IMR-90 (cell line): Measurements from ENCODE around the gene FAF1. TPM values are rescaled to one million over a fixed set of nuclear protein-coding genes. Genes with fewer than 3 reads are reported as not detected.

Source experiments
- ATAC-seq: fragments of 200-7000 bp; cut with Tn5 transposase; 2 replicates; pipeline ENCODE4 v1.9.1; 2020; ENCODE audit warnings: low read depth, mild to moderate bottlenecking, moderate library complexity
- BruUV-seq: library from RNA; stranded (reverse); fragments of 400-500 nt; replicated peaks from 2 replicates; lab custom pipeline; 2021; lab: Mats Ljungman, UMichigan
- CTCF ChIA-PET: fragments of 300-600 bp; formaldehyde crosslinking; extraction: SDS; loops from one replicate; lab custom pipeline; 2021; ENCODE audit warnings: antibody characterized with exemption; lab: Yijun Ruan, JAX
- POLR2A ChIA-PET: fragments of 300-600 bp; sonication (Branson Sonifier 250); formaldehyde crosslinking; loops from one replicate; lab custom pipeline; 2022; ENCODE audit warnings: antibody characterized with exemption; ENCODE audit not compliant: unreplicated experiment; lab: Charles Lee
- DNase-seq: peaks from one replicate; pipeline ENCODE4 v3.0.0; 2013
- H2AFZ ChIP-seq: replicated peaks from 2 replicates; pipeline ENCODE3; 2013; ENCODE audit warnings: low read length, mild to moderate bottlenecking; ENCODE audit not compliant: poor library complexity
- H2AK5ac ChIP-seq: 2 replicates; pipeline ENCODE4 v1.6.1; 2013; ENCODE audit warnings: low read depth, low read length, inconsistent platforms
- H2AK9ac ChIP-seq: replicated peaks from 2 replicates; pipeline ENCODE3; 2013; ENCODE audit warnings: mild to moderate bottlenecking, low read depth, low read length, moderate library complexity; ENCODE audit not compliant: poor library complexity
- H2BK120ac ChIP-seq: 2 replicates; pipeline ENCODE4 v1.6.1; 2013; ENCODE audit warnings: low read depth, low read length, inconsistent platforms
- H2BK15ac ChIP-seq: 3 replicates; pipeline ENCODE4 v1.6.1; 2013; ENCODE audit warnings: low read depth, low read length, inconsistent platforms
- H2BK20ac ChIP-seq: 2 replicates; pipeline ENCODE4 v1.6.1; 2013; ENCODE audit warnings: low read depth, mild to moderate bottlenecking, inconsistent platforms, low read length, moderate library complexity
- H2BK5ac ChIP-seq: 2 replicates; pipeline ENCODE4 v1.6.1; 2013; ENCODE audit warnings: mild to moderate bottlenecking, low read depth, low read length, inconsistent platforms; ENCODE audit not compliant: poor library complexity, severe bottlenecking
- H3K14ac ChIP-seq: replicated peaks from 2 replicates; pipeline ENCODE4 v1.6.1; 2013; ENCODE audit warnings: low read depth, low read length, inconsistent platforms
- H3K18ac ChIP-seq: 2 replicates; pipeline ENCODE4 v1.6.1; 2013; ENCODE audit warnings: low read depth, low read length, control low read depth
- H3K23ac ChIP-seq: 2 replicates; pipeline ENCODE4 v1.6.1; 2013; ENCODE audit warnings: low read depth, low read length, inconsistent platforms
- H3K27ac ChIP-seq: 2 replicates; pipeline ENCODE4 v1.5.1; 2013; ENCODE audit warnings: mild to moderate bottlenecking, control low read depth, low read length; ENCODE audit not compliant: insufficient read depth
- H3K27me3 ChIP-seq: 2 replicates; pipeline ENCODE4 v1.6.1; 2013; ENCODE audit warnings: low read length; ENCODE audit not compliant: control insufficient read depth, insufficient read depth
- H3K36me3 ChIP-seq: 2 replicates; pipeline ENCODE4 v1.6.1; 2013; ENCODE audit warnings: low read length, mixed read lengths; ENCODE audit not compliant: control insufficient read depth, insufficient read depth
- H3K4ac ChIP-seq: 2 replicates; pipeline ENCODE4 v1.6.1; 2013; ENCODE audit warnings: low read depth, low read length, inconsistent platforms
- H3K4me1 ChIP-seq: 2 replicates; pipeline ENCODE4 v1.6.1; 2013; ENCODE audit warnings: low read length, mixed read lengths; ENCODE audit not compliant: control insufficient read depth, insufficient read depth
- H3K4me2 ChIP-seq: 2 replicates; pipeline ENCODE4 v1.6.1; 2013; ENCODE audit warnings: low read depth, mild to moderate bottlenecking, control low read depth, low read length, moderate library complexity
- H3K4me3 ChIP-seq: 2 replicates; pipeline ENCODE4 v1.5.1; 2013; ENCODE audit warnings: low read depth, mild to moderate bottlenecking, control low read depth, low read length, moderate library complexity; ENCODE audit not compliant: insufficient read depth
- H3K56ac ChIP-seq: 2 replicates; pipeline ENCODE4 v1.6.1; 2013; ENCODE audit warnings: low read length, inconsistent platforms; ENCODE audit not compliant: insufficient read depth; ENCODE audit errors: extremely low read depth
- H3K79me1 ChIP-seq, 2 experiments: 2 replicates each; pipeline ENCODE4 v1.6.1; 2013; ENCODE audit warnings: low read length in 2 of 2, inconsistent platforms in 1 of 2, low read depth in 1 of 2
- H3K9ac ChIP-seq: 2 replicates; pipeline ENCODE4 v1.6.1; 2013; ENCODE audit warnings: low read depth, low read length, control low read depth
- H3K9me1 ChIP-seq: 2 replicates; pipeline ENCODE4 v1.6.1; 2013; ENCODE audit warnings: low read length, inconsistent platforms; ENCODE audit not compliant: insufficient read depth
- H3K9me3 ChIP-seq: 2 replicates; pipeline ENCODE4 v1.6.1; 2013; ENCODE audit warnings: low read length; ENCODE audit not compliant: control insufficient read depth, insufficient read depth
- H4K20me1 ChIP-seq: 2 replicates; pipeline ENCODE4 v1.6.1; 2013; ENCODE audit warnings: low read length, inconsistent platforms; ENCODE audit not compliant: insufficient read depth
- H4K5ac ChIP-seq: 2 replicates; pipeline ENCODE4 v1.6.1; 2013; ENCODE audit warnings: mild to moderate bottlenecking, low read depth, low read length, control low read depth
- H4K8ac ChIP-seq, 2 experiments: 2 replicates each; pipeline ENCODE4 v1.6.1; 2013; ENCODE audit warnings: low read depth in 2 of 2, low read length in 2 of 2, control low read depth in 1 of 2, inconsistent platforms in 1 of 2
- H4K91ac ChIP-seq: 2 replicates; pipeline ENCODE4 v1.6.1; 2013; ENCODE audit warnings: low read depth, low read length, inconsistent platforms; ENCODE audit not compliant: insufficient read depth
- USF2 ChIP-seq: fragments of 150-350 bp; IDR thresholded peaks from 2 replicates; pipeline ENCODE4 v1.6.1; 2017; ENCODE audit warnings: mild to moderate bottlenecking, antibody characterized with exemption, low read length, low read depth
- WGBS, 2 experiments: methylation state at CpG; one replicate each; pipeline versions ENCODE4 v1.1.5 to v1.1.7; 2013; ENCODE audit warnings: missing lambda C conversion rate in 2 of 2; ENCODE audit not compliant: insufficient read length in 1 of 2; ENCODE audit errors: extremely low coverage in 2 of 2; 5-methylcytosine and 5-hydroxymethylcytosine counted together
- dilution Hi-C: fragments of 300-500 bp; cut with HindIII; formaldehyde crosslinking; loops from one replicate; pipeline ENCODE4 v1.14.3; 2018; ENCODE audit warnings: low sequenced_read_pairs; ENCODE audit not compliant: unreplicated experiment
- in situ Hi-C: fragments of 300-500 bp; cut with MboI; formaldehyde crosslinking; loops from 3 replicates; pipeline ENCODE4 v1.14.3; 2019; ENCODE audit warnings: low sequenced_read_pairs, inconsistent platforms, mixed read lengths
- intact Hi-C: fragments of 100-400 bp; cut with micrococcal nuclease; formaldehyde crosslinking; loops from 2 replicates; pipeline ENCODE4 v1.10.0; 2022
- polyA plus RNA-seq, 3 experiments: library from polyadenylated mRNA; depleted of rRNA; stranded (reverse); fragments of >200 nt; gene quantifications; 2 replicates each; pipeline ENCODE4 v1.2.3, GENCODE V29; 2012; ENCODE audit warnings: low replicate concordance in 1 of 3
- total RNA-seq: library from RNA; depleted of rRNA; stranded (reverse); fragments of >200 nt; gene quantifications from 2 replicates; pipeline ENCODE4 v1.2.3, GENCODE V29; 2012

FAF1 gene
- total and polyA plus RNA-seq, 2 of the 4 experiments (the other 2 are of a cell fraction), result 18.8 to 72.9 TPM

GRCh38 chr1:50424884-50425375, 535.1 kb downstream of the FAF1 start:
- no peaks in the 10 kb centered on the region for H3K79me1 ChIP-seq
- no peak overlapping the region for H3K18ac ChIP-seq
- H3K9me3 ChIP-seq, result peaks cover 10% of the 10 kb centered on the region
- ATAC-seq (no peak), DNase-seq (no peak)
- H2BK20ac ChIP-seq, result no peak overlapping the region
- H3K9ac ChIP-seq, result no peak overlapping the region
- no peak overlapping the region for H2BK15ac ChIP-seq
- no TSS peak for BruUV-seq
- H4K8ac ChIP-seq, result no peak overlapping the region
- no peak overlapping the region for H3K56ac ChIP-seq
- H2AK5ac ChIP-seq, result no peak overlapping the region
- no peak overlapping the region for H4K5ac ChIP-seq
- no peaks in the 10 kb centered on the region; the same call in 1 of the 2 replicates for H3K4me1 ChIP-seq
- H4K20me1 ChIP-seq, result 0 out of 2 replicates have a peak, but pooled peaks cover 20% of the 10 kb centered on the region
- intact Hi-C loops (no loop called here), dilution Hi-C loops (no loop called here), in situ Hi-C loops (no loop called here)
- H2BK5ac ChIP-seq, result no peak overlapping the region
- peak overlapping the region; percentile 18 for H2AK9ac ChIP-seq
- no peak overlapping the region for H2AFZ ChIP-seq
- H3K4me3 ChIP-seq, result no peak overlapping the region
- WGBS, 2 experiments, result 8% methylated on average over 15 of the region's 40 CpGs; no CpG with 5 or more reads in 1 of the 2 experiments
- H3K27me3 ChIP-seq, result peaks cover 90% of the 10 kb centered on the region
- no peak overlapping the region for H3K4me2 ChIP-seq
- H3K14ac ChIP-seq, result no peak overlapping the region
- no peak for TF ChIP-seq USF2
- no peak overlapping the region for H3K4ac ChIP-seq
- no peak overlapping the region for H3K23ac ChIP-seq
- H3K36me3 ChIP-seq, result no peaks in the 10 kb centered on the region
- peaks cover 12% of the 10 kb centered on the region for H3K9me1 ChIP-seq
- POLR2A ChIA-PET, result no interaction called here
- no peak overlapping the region for H3K27ac ChIP-seq
- H2BK120ac ChIP-seq, result no peak overlapping the region
- CTCF ChIA-PET, result no interaction called here
- no peak overlapping the region for H4K91ac ChIP-seq
